ENCODE results near the gene RGS6.

RGS6 gene

GRCh38 chr14:72599579-72600470, 667.6 kb downstream of the RGS6 start:
- no peak for DNase-seq

GRCh38 chr14:72600551-72601330, 668.5 kb downstream of the RGS6 start:
- DNase-seq, result no peak

- DNase-seq, result no peak
Measured at GRCh38 chr14:72603639-72604038, 671.4 kb downstream of the RGS6 start.

- no peak for DNase-seq
Measured at GRCh38 chr14:72604133-72604532, 671.9 kb downstream of the RGS6 start.

GRCh38 chr14:72605096-72605920, 673.1 kb downstream of the RGS6 start:
- DNase-seq, result no peak

GRCh38 chr14:72605921-72606220, 673.6 kb downstream of the RGS6 start:
- no peak for DNase-seq

GRCh38 chr14:72606879-72607278, 674.6 kb downstream of the RGS6 start:
- DNase-seq, result no peak

GRCh38 chr14:72607386-72608130, 675.3 kb downstream of the RGS6 start:
- DNase-seq, result no peak

GRCh38 chr14:72608391-72609204, 676.4 kb downstream of the RGS6 start:
- no peak for DNase-seq

GRCh38 chr14:72609205-72609916, 677.1 kb downstream of the RGS6 start:
- no peak for DNase-seq

- no peak for DNase-seq
Measured at GRCh38 chr14:72610096-72610830, 678.0 kb downstream of the RGS6 start.

- DNase-seq, result no peak
Measured at GRCh38 chr14:72610831-72611200, 678.6 kb downstream of the RGS6 start.

GRCh38 chr14:72611506-72611905, 679.3 kb downstream of the RGS6 start:
- DNase-seq, result no peak

GRCh38 chr14:72612041-72612440, 679.8 kb downstream of the RGS6 start:
- no peak for DNase-seq

GRCh38 chr14:72613231-72613974, 681.2 kb downstream of the RGS6 start:
- DNase-seq, result no peak

GRCh38 chr14:72613975-72614319, 681.7 kb downstream of the RGS6 start:
- DNase-seq, result no peak

- DNase-seq, result no peak
Measured at GRCh38 chr14:72614365-72614764, 682.1 kb downstream of the RGS6 start.

- no peak for DNase-seq
Measured at GRCh38 chr14:72614891-72615415, 682.7 kb downstream of the RGS6 start.

- no peak for DNase-seq
Measured at GRCh38 chr14:72615451-72616121, 683.4 kb downstream of the RGS6 start.
